Kidney (tissue), 14 donors: ENCODE results near the gene STXBP1. TPM values are rescaled to one million over a fixed set of nuclear protein-coding genes. Genes with fewer than 3 reads are reported as not detected.

Experiments used
- DNase-seq, 5 donors: peaks; one replicate each; pipeline ENCODE4 v3.0.0-alpha.2; 2013 to 2020
- FAIRE-seq: peaks from 2 replicates; lab custom pipeline; 2012; peaks lifted over from hg19 to GRCh38; lab: Jason Lieb, UNC
- H3K27ac ChIP-seq, 2 donors: one replicate each; pipeline ENCODE4 v1.7.0; 2013; ENCODE audit warnings: low read depth in 2 of 2, low read length in 2 of 2, inconsistent platforms in 1 of 2
- H3K27me3 ChIP-seq: one replicate; pipeline ENCODE4 v1.7.1; 2013; ENCODE audit warnings: low read length, inconsistent platforms; ENCODE audit not compliant: control insufficient read depth, insufficient read depth
- H3K36me3 ChIP-seq, 3 donors: one replicate each; pipeline versions ENCODE4 v1.7.0 to v1.7.1; 2013; ENCODE audit warnings: low read length in 3 of 3, control low read depth in 1 of 3, inconsistent platforms in 1 of 3; ENCODE audit not compliant: insufficient read depth in 3 of 3, control insufficient read depth in 2 of 3
- H3K4me1 ChIP-seq, 3 donors: one replicate each; pipeline versions ENCODE4 v1.7.0 to v1.7.1; 2013; ENCODE audit warnings: low read length in 3 of 3, inconsistent platforms in 1 of 3, low read depth in 1 of 3; ENCODE audit not compliant: control insufficient read depth in 2 of 3, insufficient read depth in 2 of 3
- H3K4me3 ChIP-seq, 3 donors: one replicate each; pipeline versions ENCODE4 v1.7.0 to v1.8.1; 2013; ENCODE audit warnings: low read length in 3 of 3, control low read depth in 1 of 3, inconsistent platforms in 1 of 3
- H3K9ac ChIP-seq, 3 donors: one replicate each; pipeline versions ENCODE4 v1.7.0 to v1.7.1; 2013; ENCODE audit warnings: low read length in 3 of 3, control low read depth in 1 of 3, inconsistent platforms in 1 of 3
- H3K9me3 ChIP-seq, 3 donors: one replicate each; pipeline versions ENCODE4 v1.7.0 to v1.7.1; 2013; ENCODE audit warnings: low read length in 3 of 3, control low read depth in 1 of 3, inconsistent platforms in 1 of 3; ENCODE audit not compliant: control insufficient read depth in 2 of 3, insufficient read depth in 1 of 3
- intact Hi-C: fragments of 100-400 bp; cut with DNase I; formaldehyde crosslinking; loops from one replicate; pipeline ENCODE4 v1.11.1; 2022
- polyA plus RNA-seq: library from polyadenylated mRNA; stranded (reverse); fragments of 350-450 nt; fragmentation: Illumina TruSeq; extraction: RNeasy Lipid Tissue Mini Kit (QIAGEN cat#74804); gene quantifications from one replicate; pipeline ENCODE4 v1.2.3, GENCODE V29; 2014; ENCODE audit warnings: low read depth, low replicate concordance; ENCODE audit not compliant: insufficient read depth
- total RNA-seq: library from RNA; stranded (reverse); fragmentation: NEBNext Ultra II Directional; extraction: Animal tissue kit (Norgen Biotek cat#: 25700); gene quantifications from one replicate; pipeline ENCODE4 v1.2.1, GENCODE V29; 2021
- TF ChIP-seq, protein P1 (sequence below): IDR thresholded peaks from 3 replicates; pipeline ENCODE4 v1.5.1; 2012; ENCODE audit warnings: mild to moderate bottlenecking, moderate library complexity, borderline replicate concordance; ENCODE audit not compliant: insufficient read depth; ENCODE audit errors: extremely low read depth
- donor health status: control.
- donor health status: control.
- donor health status: control.
- donor health status: control.
- donor health status: control.
- donor health status: DM: yes; HTN: yes; CAD: no.
- donor health status: Normal renal cell carcinoma (clear cell type).

Gene STXBP1
- total and polyA plus RNA-seq, 2 donors from 2014 or later = 14.3 to 32.8 TPM

DNA sequence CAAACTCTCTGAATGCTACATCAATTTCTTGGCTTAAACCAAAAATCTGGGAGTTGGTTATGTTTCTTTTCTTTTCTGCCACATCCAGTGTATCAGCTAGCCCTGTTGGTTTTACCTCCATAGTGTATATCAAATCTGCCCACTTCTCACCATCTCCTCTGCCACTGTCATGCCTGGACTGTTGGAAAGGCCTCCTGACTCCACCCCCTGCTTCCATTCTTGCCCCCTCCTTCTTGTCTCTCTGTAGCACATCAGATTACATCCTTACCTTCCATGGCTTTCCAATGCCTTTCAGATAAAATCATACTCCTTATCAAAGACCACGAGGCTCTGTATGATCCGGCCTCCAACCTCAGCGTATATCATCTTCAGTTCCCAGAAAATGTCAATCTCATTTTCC is 35.4 kb downstream of the STXBP1 start:
- H3K27ac ChIP-seq = no peak overlapping the region
- no peak overlapping the region for H3K9ac ChIP-seq
- no peak for DNase-seq
- H3K27me3 ChIP-seq = no peaks in the 10 kb centered on the region
- FAIRE-seq = no peak
- TF ChIP-seq, protein P1, sequence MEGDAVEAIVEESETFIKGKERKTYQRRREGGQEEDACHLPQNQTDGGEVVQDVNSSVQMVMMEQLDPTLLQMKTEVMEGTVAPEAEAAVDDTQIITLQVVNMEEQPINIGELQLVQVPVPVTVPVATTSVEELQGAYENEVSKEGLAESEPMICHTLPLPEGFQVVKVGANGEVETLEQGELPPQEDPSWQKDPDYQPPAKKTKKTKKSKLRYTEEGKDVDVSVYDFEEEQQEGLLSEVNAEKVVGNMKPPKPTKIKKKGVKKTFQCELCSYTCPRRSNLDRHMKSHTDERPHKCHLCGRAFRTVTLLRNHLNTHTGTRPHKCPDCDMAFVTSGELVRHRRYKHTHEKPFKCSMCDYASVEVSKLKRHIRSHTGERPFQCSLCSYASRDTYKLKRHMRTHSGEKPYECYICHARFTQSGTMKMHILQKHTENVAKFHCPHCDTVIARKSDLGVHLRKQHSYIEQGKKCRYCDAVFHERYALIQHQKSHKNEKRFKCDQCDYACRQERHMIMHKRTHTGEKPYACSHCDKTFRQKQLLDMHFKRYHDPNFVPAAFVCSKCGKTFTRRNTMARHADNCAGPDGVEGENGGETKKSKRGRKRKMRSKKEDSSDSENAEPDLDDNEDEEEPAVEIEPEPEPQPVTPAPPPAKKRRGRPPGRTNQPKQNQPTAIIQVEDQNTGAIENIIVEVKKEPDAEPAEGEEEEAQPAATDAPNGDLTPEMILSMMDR = no peak
- intact Hi-C loops = no loop called here
- H3K4me3 ChIP-seq = no peak overlapping the region
- H3K36me3 ChIP-seq = no peaks in the 10 kb centered on the region
- H3K9me3 ChIP-seq = no peaks in the 10 kb centered on the region
- H3K4me1 ChIP-seq = peaks cover 0 to 2% (median 0%) of the 10 kb centered on the region in 3 donors

- FAIRE-seq = no peak
- DNase-seq = no peak
- intact Hi-C loops = no loop called here
- TF ChIP-seq, protein P1 = no peak
- Histone ChIP-seq H3K27ac (no peak overlapping the region), H3K4me1 (no peaks in the 10 kb centered on the region), H3K9ac (no peak overlapping the region), H3K27me3 (no peaks in the 10 kb centered on the region), H3K4me3 (no peak overlapping the region), H3K9me3 (no peaks in the 10 kb centered on the region), H3K36me3 (peaks cover 0 to 7% (median 6%) of the 10 kb centered on the region in 3 donors)
Measured at GRCh38 chr9:127650518-127650917, 38.4 kb downstream of the STXBP1 start.

DNA sequence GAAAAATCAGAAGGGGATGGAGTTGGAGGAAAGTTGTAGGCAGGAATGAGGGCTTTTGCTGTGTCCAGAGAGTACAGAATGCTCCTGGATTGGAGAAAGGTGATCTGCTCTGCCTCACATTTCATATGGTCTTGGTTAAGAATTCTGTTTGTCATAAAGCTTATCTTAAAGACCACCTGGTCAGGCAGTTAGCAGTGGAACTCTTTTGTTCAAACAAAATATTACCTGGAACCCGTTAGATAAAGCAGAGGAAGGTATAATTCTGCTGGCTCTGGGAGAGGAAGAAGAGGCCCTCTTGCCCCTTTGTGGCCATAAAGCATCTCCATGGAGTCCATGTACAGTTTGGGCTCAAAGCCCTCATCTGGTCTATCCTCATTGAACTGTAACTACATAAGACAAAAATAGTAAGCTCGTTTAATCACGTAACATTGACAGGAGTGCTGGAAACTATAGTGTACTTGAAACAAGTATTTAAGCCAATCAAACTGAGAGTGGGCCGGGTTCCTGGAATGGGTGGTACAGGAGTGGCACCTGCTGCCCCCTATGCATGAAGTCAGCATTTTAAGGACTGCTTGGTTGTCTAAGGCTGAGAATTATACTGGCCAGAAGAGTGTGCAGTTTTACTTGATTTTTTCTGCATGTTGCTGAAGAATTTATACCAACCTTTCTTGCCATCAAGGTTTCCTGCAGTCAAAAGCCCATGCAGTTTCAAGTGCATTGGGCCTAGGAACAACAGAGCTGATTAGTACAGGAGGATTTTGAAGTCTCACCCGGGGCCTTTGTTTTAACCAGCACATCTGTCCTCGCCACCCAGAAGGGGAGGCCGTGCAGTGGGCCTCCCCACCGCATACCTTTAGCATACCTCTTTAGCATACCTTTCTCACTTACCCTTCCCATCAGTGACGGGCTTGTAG is 39.9 kb downstream of the STXBP1 start:
- Histone ChIP-seq H3K4me1 (no peaks in the 10 kb centered on the region), H3K27ac (no peak overlapping the region), H3K9me3 (no peaks in the 10 kb centered on the region), H3K36me3 (peaks cover 0 to 7% (median 6%) of the 10 kb centered on the region in 3 donors), H3K9ac (no peak overlapping the region), H3K27me3 (no peaks in the 10 kb centered on the region), H3K4me3 (no peak overlapping the region)
- DNase-seq (no peak), FAIRE-seq (no peak)
- TF ChIP-seq, protein P1 = no peak
- intact Hi-C loops = no loop called here
